Stomach (tissue), 4 donors: ENCODE data around the gene WNT2B.

Experiments
- POLR2A ChIP-seq, 4 donors: fragments of 450-650 bp; IDR thresholded peaks; one replicate each; pipeline ENCODE4 v1.6.1; 2016; ENCODE audit warnings: antibody characterized with exemption in 4 of 4, control low read depth in 2 of 4, mild to moderate bottlenecking in 1 of 4, moderate library complexity in 1 of 4
- TF ChIP-seq, protein P1 (sequence below), 7 experiments: fragments of 450-650 bp in 4 of 7; fragments of 200-600 bp in 3 of 7; sonication (generic) in 3 of 7; IDR thresholded peaks; one replicate each; pipeline ENCODE4 v1.5.1; 2016 to 2019; ENCODE audit warnings: antibody characterized with exemption in 7 of 7, control low read depth in 2 of 7, mild to moderate bottlenecking in 1 of 7

DNA sequence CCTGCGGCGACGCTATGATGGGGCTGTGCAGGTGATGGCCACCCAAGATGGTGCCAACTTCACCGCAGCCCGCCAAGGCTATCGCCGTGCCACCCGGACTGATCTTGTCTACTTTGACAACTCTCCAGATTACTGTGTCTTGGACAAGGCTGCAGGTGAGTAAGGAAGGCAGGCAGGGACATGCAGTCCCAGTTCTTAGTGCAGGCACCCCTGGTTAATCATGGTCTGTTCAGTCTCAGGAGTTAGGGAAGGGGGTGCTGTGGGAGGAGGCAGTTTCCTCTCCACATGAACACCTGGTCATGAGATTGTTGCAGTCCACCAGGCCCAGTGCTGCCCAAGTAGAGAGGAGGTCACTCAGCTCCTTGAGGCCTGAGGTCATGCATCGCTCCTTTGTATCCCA is 8.5 kb downstream of the WNT2B start:
- TF ChIP-seq, protein P1, sequence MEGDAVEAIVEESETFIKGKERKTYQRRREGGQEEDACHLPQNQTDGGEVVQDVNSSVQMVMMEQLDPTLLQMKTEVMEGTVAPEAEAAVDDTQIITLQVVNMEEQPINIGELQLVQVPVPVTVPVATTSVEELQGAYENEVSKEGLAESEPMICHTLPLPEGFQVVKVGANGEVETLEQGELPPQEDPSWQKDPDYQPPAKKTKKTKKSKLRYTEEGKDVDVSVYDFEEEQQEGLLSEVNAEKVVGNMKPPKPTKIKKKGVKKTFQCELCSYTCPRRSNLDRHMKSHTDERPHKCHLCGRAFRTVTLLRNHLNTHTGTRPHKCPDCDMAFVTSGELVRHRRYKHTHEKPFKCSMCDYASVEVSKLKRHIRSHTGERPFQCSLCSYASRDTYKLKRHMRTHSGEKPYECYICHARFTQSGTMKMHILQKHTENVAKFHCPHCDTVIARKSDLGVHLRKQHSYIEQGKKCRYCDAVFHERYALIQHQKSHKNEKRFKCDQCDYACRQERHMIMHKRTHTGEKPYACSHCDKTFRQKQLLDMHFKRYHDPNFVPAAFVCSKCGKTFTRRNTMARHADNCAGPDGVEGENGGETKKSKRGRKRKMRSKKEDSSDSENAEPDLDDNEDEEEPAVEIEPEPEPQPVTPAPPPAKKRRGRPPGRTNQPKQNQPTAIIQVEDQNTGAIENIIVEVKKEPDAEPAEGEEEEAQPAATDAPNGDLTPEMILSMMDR (IDR thresholded peaks at IDR 0.05) = no peak
- no peak for TF ChIP-seq POLR2A (IDR thresholded peaks at IDR 0.05)
